HepG2 (cell line): ENCODE results near the gene LINC00237. TPM values are rescaled to one million over a fixed set of nuclear protein-coding genes. Genes with fewer than 3 reads are reported as not detected.
A peak's percentile ranks its signal among the peaks of the same experiment; 100 is the strongest.

Experiments
- BCL6 ChIP-seq: IDR thresholded peaks from 2 replicates; pipeline ENCODE4 v1.6.1; 2016; ENCODE audit warnings: missing genetic modification reagents, missing compliant biosample characterization
- CAMTA2 ChIP-seq: sonication (generic); formaldehyde crosslinking; IDR thresholded peaks from 2 replicates; pipeline ENCODE4 v1.4.0; 2020; ENCODE audit warnings: mild to moderate bottlenecking, missing genetic modification reagents, borderline replicate concordance
- CENPBD1 ChIP-seq: sonication (generic); formaldehyde crosslinking; IDR thresholded peaks from 2 replicates; pipeline ENCODE4 v1.8.0; 2022; ENCODE audit warnings: missing genetic modification reagents, low read depth, mild to moderate bottlenecking, borderline replicate concordance
- FOXO1 ChIP-seq: sonication (generic); formaldehyde crosslinking; IDR thresholded peaks from 2 replicates; pipeline ENCODE4 v1.4.0; 2020; ENCODE audit warnings: missing genetic modification reagents
- FOXO4 ChIP-seq: sonication (generic); formaldehyde crosslinking; conservative IDR thresholded peaks from 2 replicates; pipeline ENCODE4 v1.8.1; 2023; ENCODE audit warnings: missing genetic modification reagents
- HDAC1 ChIP-seq: sonication (generic); formaldehyde crosslinking; IDR thresholded peaks from 2 replicates; pipeline ENCODE4 v1.5.1; 2020; ENCODE audit warnings: mild to moderate bottlenecking, missing genetic modification reagents
- HOXA3 ChIP-seq: sonication (generic); formaldehyde crosslinking; IDR thresholded peaks from 2 replicates; pipeline ENCODE4 v1.5.0; 2020; ENCODE audit warnings: missing genetic modification reagents
- ISX ChIP-seq: sonication (generic); formaldehyde crosslinking; conservative IDR thresholded peaks from 2 replicates; pipeline ENCODE4 v1.5.0; 2020; ENCODE audit warnings: missing genetic modification reagents
- RFX3 ChIP-seq: IDR thresholded peaks from 2 replicates; pipeline ENCODE4 v1.6.1; 2016; ENCODE audit warnings: missing biosample characterization, missing genetic modification reagents
- RXRB ChIP-seq: IDR thresholded peaks from 2 replicates; pipeline ENCODE4 v1.6.1; 2016; ENCODE audit warnings: borderline replicate concordance, missing genetic modification reagents, missing compliant biosample characterization
- ZMYM2 ChIP-seq: sonication (generic); formaldehyde crosslinking; IDR thresholded peaks from 2 replicates; pipeline ENCODE4 v1.8.0; 2022; ENCODE audit warnings: mild to moderate bottlenecking, missing genetic modification reagents
- ZNF18 ChIP-seq: sonication (generic); formaldehyde crosslinking; IDR thresholded peaks from 2 replicates; pipeline ENCODE4 v1.8.0; 2022; ENCODE audit warnings: mild to moderate bottlenecking, missing genetic modification reagents; ENCODE audit not compliant: insufficient replicate concordance
- ZNF296 ChIP-seq: sonication (generic); formaldehyde crosslinking; conservative IDR thresholded peaks from 2 replicates; pipeline ENCODE4 v1.5.0; 2020; ENCODE audit warnings: mild to moderate bottlenecking, missing genetic modification reagents
- ZNF407 ChIP-seq: sonication (generic); formaldehyde crosslinking; IDR thresholded peaks from one replicate; pipeline ENCODE4 v1.5.1; 2020; ENCODE audit warnings: mild to moderate bottlenecking, missing genetic modification reagents; ENCODE audit errors: not compliant biosample characterization
- ZNF607 ChIP-seq: sonication (generic); formaldehyde crosslinking; IDR thresholded peaks from 2 replicates; pipeline ENCODE4 v1.5.1; 2020; ENCODE audit warnings: missing genetic modification reagents, mild to moderate bottlenecking, borderline replicate concordance
- ZNF619 ChIP-seq: sonication (generic); formaldehyde crosslinking; IDR thresholded peaks from 2 replicates; pipeline ENCODE4 v1.4.0; 2020; ENCODE audit warnings: mild to moderate bottlenecking, missing genetic modification reagents
- ZNF788 ChIP-seq: sonication (generic); formaldehyde crosslinking; IDR thresholded peaks from 2 replicates; pipeline ENCODE4 v1.5.0; 2020; ENCODE audit warnings: mild to moderate bottlenecking, missing genetic modification reagents, borderline replicate concordance
- polyA plus RNA-seq, 8 experiments: library from polyadenylated mRNA; depleted of rRNA in 3 of 8; stranded (reverse) in 7 of 8; unstranded in 1 of 8; fragments of >200 nt; fragmentation: Illumina TruSeq in 4 of 8; extraction: Trizol in 4 of 8; gene quantifications; 2 replicates each; pipeline versions ENCODE4 v1.2.1 to v1.2.3, GENCODE V29; 2011 to 2016; ENCODE audit warnings: low read depth in 4 of 8, missing spikeins in 1 of 8, mixed read lengths in 1 of 8; ENCODE audit not compliant: insufficient read depth in 1 of 8
- total RNA-seq, 5 experiments: library from RNA; depleted of rRNA; stranded (reverse); fragments of >200 nt; fragmentation: Illumina TruSeq; extraction: Trizol; gene quantifications; 2 replicates each; pipeline ENCODE4 v1.2.3, GENCODE V29; 2016; ENCODE audit warnings: low read depth in 1 of 5

LINC00237 gene
- total and polyA plus RNA-seq, 2 of the 13 experiments (the other 11 are each of a cell fraction or from before 2014, with no cell fraction given), result not detected

GRCh38 chr20:21127201-21127981 is 21.2 kb upstream of the LINC00237 start (continued):
- no peak for TF ChIP-seq ZNF407 (CRISPR knock-in tag)
- no peak for TF ChIP-seq ZMYM2 (CRISPR knock-in tag)
- TF ChIP-seq HDAC1 (CRISPR knock-in tag), result no peak; the same call in 1 of the 2 replicates
- TF ChIP-seq RXRB (CRISPR knock-in tag), result peak; percentile 26; the same call in 1 of the 2 replicates
- no peak for TF ChIP-seq ZNF296
- TF ChIP-seq FOXO1 (CRISPR knock-in tag), result 0 out of 2 replicates have a peak, but pooled peaks have one; percentile 8
- TF ChIP-seq BCL6, result peak; percentile 47; the same call in 1 of the 2 replicates
- TF ChIP-seq HOXA3 (CRISPR knock-in tag), result no peak
- no peak for TF ChIP-seq ZNF619 (CRISPR knock-in tag)
- TF ChIP-seq ZNF18 (CRISPR knock-in tag), result peak; percentile 19
- no peak for TF ChIP-seq CENPBD1
- TF ChIP-seq FOXO4 (CRISPR knock-in tag), result no peak
- no peak for TF ChIP-seq ISX (CRISPR knock-in tag)
- no peak for TF ChIP-seq ZNF607 (CRISPR knock-in tag)
- no peak for TF ChIP-seq ZNF788
- TF ChIP-seq RFX3 (CRISPR knock-in tag), result no peak
- TF ChIP-seq CAMTA2 (CRISPR knock-in tag), result no peak
